Muscle of back (tissue), 11 donors: Measurements from ENCODE around the gene NT5DC4. TPM values are rescaled to one million over a fixed set of nuclear protein-coding genes. Genes with fewer than 3 reads are reported as not detected.
A peak's percentile ranks its signal among the peaks of the same experiment; 100 is the strongest.

Source experiments
- DNase-seq, 3 donors: peaks; one replicate each; pipeline versions ENCODE4 v3.0.0 to v3.0.0-alpha.2; 2013
- polyA plus RNA-seq, 10 donors: library from polyadenylated mRNA; unstranded; fragments of 120-200 nt; gene quantifications; one replicate each; pipeline ENCODE4 v1.2.1, GENCODE V29; 2013; ENCODE audit not compliant: insufficient read length in 10 of 10

NT5DC4 gene
- polyA plus RNA-seq, 10 donors = 0.18 to 0.67 (median 0.18) TPM; not detected in 7

DNA sequence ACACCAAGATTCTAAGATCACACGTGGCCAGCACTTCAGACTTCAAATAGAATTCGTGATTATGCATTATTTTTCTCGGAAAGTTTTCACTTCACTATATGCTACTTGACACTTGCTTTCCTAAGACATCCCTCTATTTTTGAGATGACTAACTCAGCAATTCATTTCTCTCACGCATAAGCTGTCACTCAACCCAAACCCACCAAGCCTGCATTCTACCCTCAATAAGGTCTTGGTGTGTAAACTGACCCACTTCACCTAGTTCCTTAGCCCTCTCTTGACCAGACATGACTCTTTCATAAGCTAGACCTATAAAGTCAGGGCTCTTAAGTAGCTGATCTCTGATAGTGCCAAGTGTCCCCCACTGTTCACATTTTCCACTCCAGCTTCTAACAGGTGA, 31.8 kb downstream of the NT5DC4 start:
- DNase-seq = no peak

DNA sequence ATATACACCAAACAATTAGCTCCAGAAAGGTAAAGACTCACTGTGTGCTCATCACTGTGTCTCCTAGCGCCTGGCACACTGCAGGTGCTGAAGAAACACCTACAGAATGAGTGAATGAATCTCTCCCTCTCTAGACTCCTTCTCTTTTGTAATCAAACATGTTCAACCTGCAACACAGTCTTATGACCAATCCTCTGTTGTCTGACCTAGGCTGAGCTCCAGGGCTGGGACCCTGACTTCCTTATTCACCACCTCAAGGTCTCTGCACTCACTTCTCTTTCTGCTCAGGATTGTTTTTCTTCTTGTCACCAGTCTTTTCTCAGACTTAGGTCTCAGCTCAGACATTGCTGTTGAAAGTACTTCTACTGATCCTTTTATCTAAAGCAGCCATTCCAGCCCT, 33.7 kb downstream of the NT5DC4 start:
- DNase-seq = no peak

DNA sequence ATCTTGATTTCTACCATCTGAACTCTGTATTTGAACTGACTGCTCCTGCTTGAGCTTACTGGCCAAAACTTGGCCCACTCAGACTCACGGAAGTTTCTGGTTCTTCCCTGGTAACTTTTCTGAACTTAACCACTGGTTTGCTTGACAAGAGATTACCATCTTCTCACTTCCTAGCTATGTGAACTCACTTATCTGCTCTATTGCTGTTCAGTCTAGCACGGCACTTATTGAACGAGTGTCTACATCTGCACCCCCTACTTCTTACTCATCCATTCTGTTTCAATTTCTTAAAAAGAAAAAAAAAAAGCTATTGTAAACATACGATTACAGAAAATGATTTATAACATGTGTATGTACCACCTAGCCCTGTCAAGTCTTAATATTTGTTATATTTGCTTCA, 34.6 kb downstream of the NT5DC4 start:
- no peak for DNase-seq

DNA sequence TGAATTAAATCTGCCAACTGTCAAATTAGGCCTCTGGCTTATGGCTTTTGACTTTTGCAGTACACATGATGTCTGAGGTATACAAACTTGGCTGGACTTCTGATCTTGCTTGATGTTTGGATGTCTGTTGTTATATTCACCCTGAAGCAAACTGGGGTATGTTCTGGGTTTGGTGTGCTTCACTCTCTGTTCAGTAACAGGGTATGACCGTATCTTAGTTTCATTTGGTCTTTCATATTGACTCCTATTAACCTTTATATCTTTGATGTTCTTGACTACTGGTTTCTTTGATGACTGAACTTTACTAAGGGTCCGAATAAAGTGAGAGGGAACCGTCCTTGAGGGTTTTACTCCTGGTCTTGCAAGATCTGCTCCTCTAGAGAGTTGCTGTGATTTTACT, 35.4 kb downstream of the NT5DC4 start:
- DNase-seq = no peak

DNA sequence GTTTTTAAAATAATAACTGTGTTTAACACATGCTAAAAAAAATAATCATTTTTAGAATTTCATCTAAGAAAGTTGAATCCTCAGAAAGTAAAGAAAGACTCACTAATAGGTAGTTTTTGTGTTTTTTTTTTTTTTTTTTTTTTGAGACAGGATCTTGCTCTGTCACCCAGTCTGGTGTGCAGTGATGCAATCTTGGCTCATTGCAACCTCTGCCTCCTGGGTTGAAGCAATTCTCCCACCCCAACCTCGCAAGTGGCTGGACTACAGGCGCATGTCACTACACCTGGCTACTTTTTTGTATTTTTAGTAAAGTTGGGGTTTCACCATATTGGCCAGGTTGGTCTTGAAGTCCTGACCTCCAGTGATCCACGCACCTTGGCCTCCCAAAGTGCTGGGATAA, 36.4 kb downstream of the NT5DC4 start:
- no peak for DNase-seq

DNA sequence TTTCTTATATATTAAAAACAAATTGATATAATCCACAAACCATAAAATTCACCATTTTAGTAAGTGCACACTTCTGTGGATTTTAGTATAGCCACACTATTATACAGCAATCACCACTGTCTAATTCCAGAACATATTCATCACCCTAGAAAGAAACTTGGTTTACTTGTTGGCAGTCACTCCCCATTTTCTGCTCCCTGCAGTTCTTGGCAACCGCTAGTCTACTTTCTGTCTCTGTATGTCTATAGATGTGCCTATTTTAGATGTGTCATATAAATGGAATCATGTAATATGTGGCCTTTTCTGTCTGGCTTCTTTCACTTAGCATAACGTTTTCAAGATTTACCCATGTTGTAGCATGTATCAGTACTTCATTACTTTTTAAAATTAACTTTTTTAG, 37.9 kb downstream of the NT5DC4 start:
- DNase-seq = no peak

DNA sequence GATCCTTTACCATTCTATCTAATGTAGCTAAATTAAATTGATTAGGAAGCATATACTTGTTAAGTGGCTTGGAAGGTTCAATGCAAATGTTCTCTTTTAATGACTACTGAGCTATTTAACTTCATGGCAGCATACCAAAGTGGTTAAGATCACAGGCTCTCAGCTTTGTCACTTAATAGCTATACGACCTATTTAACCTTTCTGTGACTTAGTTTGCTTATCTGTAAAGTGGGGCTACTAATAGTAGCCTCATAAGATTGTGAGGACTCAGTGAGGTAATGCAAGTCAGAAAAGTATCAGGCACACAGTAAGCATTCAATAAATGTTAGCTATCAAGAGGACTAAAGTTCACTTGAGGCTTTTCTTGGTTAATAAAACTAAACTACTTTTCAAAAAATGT, 39.3 kb downstream of the NT5DC4 start:
- no peak for DNase-seq

DNA sequence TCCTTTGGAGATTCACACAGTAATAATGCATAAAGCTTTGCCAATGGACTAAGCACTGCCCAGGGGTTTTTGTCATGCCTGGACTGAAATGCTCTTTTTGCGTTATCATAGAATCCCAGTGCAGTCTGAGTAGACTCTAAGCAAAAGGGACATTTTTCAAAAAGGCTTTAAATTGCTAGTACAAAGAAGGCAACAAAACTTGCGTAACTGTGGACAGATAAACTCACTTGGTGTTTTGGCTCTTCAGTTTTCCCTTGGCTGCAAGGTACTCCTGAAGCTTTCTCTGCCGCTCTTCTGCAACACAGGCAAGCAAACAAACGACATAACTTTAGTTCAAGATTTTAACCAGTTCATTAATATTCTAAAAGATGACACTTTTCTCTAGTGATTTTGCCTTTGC, 41.5 kb downstream of the NT5DC4 start:
- no peak for DNase-seq

DNA sequence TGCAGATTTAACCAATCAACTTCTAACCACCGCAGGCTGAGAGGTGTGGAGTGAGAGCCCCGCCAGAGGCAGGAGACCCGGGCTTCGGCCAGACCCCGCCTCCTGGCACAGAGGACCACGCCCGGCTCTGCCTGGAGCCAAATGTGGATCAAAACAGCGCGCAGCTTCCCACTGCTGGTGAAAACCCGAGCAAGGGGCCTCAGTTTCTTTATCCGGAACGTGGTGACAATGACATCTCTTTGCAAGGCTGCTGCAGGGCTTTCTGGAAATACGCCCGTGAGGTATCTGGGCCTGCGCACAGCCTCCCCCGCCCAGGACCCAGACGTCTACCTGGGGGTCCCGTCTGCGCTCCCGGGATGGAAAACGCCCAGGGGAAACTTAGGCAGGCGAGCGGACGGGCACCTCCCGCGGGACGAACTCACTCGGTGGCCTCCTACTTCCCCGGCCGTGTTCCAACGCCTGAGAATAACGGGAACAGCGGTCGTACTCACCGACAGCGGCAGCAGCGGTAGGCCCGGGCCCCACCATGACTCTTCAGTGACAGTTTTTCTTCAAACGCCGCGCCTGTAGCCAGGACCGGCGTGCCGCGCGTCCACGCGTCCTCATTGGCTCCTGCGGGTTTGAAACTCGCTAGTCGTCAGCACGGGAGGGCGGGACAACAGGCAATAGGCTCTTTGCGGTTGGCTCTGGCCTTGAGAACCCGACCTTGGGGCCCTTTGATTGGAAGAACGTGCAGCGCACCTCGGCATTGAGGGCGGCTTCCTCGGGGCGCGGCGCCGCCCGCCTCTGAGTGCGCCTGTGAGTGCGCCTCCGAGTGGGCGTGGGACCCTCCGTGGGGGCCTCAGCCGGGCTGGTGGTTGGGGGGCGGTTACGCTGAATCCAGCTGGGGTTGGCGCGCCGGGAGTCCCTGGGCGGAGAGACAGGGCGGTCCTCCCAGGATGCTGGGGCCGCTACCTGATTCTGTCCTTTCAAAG, 43.5 kb downstream of the NT5DC4 start, which contains the start of gene CKAP2L:
CKAP2L (minus strand) TSS at position 539 of the 974 bp plus-strand sequence; CDS start at position 528, 11 bp downstream.
- peak; percentile 98 to 99 (median 98) for DNase-seq

DNA sequence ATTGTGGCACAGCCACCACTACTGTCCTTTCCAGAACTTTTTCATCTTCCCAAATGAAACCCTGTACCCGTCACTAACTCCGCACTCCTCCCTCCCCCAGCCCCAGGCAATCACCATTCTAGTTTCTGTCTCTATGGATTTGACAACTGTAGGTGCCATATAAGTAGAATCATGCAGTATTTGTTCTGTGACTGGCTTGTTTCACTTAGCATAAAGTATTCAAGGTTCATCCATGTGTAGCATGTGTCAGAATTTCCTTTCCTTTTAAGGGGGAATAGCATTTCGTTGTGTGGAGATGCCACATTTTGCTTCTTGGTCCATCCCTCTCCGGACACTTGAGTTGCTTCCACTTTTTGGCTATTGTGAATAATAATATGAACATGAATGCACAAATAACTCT, 44.4 kb downstream of the NT5DC4 start:
- peak in 1 of 3 donors; percentile 28 for DNase-seq

DNA sequence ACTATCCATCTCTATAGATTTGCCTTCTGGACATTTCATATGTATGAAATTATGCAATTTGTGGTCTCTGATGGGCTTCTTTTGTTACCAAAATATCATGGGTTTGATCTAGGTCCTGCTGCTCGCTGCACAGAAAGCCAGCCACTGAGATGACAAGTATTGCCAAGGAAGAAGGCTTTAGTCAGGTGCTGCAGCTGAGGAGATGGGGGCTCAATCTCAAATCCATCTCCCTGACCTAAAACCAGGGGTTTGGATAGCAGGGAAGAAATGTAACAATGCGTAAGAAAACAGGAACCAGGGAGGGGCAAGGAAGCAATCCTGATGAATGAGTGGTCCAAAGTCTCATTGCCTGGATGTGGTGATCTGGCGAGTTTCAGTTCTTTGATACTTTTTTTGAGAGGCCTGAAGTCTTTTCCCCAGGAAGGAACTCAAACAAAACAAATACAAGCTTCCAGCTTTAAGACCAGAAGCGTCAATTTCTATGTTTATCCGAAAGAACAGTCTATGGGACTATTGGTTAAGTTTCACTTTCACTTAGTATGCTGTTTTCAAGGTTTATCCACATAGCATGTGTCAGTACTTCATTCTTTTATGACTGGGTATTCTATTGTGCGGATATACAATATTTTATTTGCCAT, 47.0 kb downstream of the NT5DC4 start:
- DNase-seq = no peak

DNA sequence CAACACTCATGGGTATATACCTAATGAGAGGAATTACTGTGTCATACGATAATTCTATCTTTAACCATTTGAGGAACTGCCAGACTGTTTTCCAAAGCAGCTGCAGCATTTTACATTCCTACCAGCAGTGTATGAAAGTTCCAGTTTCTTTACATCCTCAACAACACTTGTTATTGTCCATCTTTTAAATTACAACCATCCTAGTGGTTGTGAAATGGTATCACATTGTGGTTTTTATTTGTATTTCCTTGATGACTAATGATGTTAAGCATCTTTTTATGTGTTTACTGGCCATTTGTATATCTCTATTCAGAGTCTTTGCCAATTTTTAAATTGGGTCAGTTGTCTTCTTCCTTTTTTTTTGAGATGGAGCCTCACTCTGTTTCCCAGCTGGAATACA, 47.6 kb downstream of the NT5DC4 start:
- no peak for DNase-seq

DNA sequence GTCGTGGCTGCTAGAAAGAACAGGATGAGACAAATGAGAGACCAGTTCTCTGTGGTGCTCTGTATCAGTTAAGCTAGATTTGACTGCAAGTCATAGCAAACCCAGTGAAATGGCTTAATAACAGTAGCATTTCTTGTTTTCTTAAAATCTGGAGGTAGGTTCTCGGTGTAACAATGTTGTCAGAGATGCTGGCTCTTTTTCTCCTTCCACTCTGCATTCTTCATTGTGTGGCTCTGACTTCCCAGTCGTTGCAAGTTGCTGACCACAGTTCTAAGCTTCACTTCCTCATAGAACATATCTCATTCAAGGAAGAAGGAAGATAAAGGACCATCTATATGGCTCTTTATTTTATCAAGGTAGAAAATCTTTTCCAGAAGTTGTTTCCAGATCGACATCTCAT, 51.5 kb downstream of the NT5DC4 start:
- no peak for DNase-seq

DNA sequence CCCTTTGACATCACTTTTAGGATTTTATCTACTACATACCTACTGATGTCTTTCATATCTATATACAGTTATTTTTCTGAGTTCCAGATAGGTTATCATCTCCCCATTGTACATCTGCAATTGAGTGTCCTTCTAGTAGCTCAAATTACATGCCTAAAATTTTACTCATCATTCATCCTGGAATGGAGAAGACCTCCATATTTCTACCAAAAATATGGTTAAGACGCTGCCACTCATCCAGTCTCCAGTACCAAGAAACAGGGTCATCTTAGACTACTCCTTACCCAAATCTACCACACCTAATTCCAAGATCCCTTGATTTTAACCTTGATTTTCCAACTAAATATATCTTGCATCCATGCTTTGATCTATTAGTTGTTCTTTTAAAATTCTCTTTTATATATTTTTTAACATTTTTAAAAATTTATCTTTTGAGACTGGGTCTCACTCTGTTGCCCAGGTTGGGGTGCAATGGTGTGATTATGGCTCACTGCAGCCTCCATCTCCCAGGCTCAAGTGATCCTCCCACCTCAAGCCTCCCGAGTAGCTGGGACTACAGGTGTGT, 52.2 kb downstream of the NT5DC4 start:
- DNase-seq = no peak

DNA sequence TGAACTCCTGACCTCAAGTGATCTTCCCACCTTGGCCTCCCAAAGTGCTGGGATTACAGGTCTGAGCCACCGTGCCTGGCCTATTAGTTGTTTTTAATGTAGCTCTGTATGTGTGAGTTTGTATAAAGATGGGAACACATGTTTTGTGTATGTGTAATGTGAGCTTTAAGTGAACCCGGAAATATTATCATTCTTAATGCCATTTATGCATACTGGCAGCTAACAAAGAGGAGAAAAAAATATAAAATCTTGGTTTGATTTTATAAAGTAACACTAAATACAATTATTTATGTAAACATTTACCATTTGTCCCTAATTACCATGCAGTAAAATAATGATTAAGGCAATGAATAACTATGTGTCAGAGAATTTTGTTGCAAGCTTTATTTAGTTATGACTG, 52.7 kb downstream of the NT5DC4 start:
- DNase-seq = no peak

DNA sequence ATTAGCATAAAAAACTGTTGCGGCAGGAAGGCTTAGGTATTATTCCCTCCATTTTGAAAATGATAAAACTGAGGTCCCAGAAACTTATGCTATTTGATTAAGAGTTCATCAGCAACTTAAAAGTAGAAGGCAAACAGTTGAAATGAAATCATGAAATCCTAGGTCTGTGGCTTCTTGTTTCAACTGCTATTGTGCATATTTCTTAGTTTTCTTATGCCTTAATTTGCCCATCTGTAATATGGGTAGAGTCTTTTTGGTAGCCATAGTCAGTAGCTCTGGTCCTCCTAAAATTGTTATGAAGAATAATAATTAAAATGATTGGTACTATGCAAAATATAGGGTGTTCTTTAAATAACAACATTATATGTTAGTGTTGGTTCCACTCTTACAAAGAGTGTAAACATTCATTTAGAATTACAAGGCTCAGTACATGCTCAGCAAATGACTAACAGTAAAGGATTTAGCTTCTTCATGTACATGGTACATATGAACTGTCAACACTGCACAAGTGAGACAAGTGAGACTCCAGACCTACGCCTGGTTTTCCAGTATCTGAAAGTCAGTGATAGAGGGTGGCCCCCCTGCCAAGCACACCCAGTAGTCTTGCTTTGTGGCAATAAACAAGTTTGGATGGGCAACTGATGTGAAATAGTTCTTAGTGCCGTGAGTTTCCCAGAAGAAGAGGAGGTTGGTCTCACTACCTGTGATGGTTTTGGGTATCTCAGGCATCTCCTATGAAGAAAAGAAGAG, 53.9 kb downstream of the NT5DC4 start:
- no peak for DNase-seq

DNA sequence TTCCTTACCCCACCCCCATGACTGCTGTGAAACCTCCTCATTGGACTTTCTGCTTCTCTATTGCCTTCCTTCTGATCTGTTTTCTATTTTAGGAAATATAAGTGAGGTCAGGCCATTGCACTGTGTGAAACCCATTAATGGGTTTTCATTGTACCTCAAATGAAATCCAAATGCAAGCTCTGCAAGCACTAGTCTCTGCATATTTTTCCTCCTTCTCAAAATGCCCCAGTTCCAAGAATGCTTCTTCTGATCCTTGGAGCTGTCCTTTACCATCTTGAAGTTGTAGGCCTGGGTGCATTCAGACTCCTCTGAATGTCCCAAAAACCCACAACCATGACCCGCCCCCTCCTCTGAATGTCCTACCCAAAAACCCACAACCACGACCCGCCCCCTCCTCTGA, 55.3 kb downstream of the NT5DC4 start:
- DNase-seq = no peak

DNA sequence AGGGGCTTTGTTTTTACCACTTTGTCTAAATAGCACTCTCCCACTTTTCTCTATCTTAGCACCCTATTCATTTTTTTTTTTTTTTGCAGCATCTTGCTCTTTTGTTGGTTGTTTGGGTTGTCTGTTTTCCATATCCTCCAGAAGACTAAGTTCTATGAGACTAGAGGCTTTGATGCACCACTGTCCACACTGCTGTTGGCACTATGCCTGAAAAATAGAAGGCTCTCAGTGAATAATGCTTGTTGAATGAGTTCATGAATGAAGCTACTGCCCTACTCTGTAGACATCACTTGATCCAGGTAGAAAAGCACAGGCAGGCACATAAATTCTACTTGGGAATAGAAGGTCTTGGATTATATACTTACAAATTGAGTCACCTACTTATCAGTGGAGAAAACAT, 56.2 kb downstream of the NT5DC4 start:
- no peak for DNase-seq

DNA sequence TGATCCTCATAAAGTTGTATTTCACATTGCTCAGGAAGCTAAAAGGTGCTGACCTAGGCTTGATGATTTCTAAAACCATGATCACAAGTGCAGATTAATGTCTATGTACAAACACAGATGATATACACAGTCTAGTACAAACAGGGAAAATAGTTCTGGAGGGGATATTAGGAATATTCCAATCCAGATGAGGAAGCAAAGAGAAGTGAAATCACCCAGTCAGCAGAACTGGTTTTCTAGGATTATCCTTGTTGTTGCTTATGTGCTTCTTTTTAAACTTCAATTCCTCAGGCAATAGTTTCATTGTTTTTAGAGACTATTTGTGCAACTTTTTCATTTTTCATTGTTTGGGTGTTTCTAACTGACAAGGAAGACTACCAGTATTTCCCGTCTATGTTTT, 58.8 kb downstream of the NT5DC4 start:
- DNase-seq = no peak

DNA sequence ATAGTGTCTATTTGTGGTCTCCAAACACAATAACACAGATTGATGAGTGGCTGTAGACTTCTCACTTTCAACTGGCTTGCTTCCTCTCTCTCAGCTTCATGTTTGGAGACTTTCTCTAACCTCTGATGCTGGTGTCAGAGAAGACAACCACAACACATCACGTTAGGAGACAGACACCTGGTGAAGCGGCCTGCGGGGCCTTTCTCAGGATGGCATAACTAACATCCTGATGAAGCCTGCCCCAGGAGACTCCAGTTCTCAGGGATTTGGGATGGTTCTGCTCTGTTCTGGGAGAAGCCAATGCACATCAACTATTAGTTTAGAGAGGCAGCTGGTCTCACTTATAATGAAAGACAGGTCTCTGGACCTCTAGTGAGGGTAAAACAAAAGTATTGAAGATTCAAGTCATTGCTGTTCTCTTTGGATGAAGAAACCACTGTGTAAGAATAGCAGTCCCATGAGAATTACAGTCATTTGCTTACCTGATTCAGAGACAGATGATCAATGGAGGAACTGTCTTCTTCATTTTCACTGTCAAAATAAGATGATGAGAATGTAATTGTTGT, 61.5 kb downstream of the NT5DC4 start:
- no peak for DNase-seq

DNA sequence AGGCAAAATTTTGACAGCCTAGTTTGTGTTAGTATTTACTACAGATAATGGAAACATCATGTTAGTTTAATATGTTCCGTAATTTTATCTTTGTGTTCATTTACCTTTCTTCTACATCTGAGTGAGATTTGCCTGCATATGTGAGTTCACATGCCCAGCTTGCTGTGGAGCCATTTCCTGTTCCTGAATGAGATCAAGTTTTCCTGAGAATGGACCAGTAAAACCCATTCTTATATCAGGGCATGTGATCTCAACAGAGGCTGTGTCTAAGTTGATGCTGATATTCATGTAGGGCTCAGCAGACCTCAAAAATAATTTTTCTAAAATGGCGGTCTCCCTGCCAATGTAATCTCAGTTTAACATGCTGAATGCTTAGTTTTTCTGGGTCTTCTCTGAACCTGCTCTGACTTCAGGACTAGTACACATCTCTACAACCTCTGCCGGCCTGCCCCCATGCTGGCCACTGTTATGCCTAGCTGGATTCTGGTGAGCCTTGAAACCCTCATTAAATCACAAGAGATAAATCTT, 62.4 kb downstream of the NT5DC4 start:
- DNase-seq = no peak
